Hematopoietic multipotent progenitor cell treated with erythropoietin and hydrocortisone succinate and interleukin-3 and kit ligand, for 6 days (in vitro differentiated cells): Measurements from ENCODE around the gene HK2.
"Not testable (repeated sequence)": the region's sequence is repeated elsewhere in the genome, so short reads cannot be mapped to it uniquely, and the experiment has no call there.

ENCODE experiments used
- DNase-seq: peaks from one replicate; pipeline ENCODE4 v3.0.0-alpha.2; 2015

The HK2 gene

DNA sequence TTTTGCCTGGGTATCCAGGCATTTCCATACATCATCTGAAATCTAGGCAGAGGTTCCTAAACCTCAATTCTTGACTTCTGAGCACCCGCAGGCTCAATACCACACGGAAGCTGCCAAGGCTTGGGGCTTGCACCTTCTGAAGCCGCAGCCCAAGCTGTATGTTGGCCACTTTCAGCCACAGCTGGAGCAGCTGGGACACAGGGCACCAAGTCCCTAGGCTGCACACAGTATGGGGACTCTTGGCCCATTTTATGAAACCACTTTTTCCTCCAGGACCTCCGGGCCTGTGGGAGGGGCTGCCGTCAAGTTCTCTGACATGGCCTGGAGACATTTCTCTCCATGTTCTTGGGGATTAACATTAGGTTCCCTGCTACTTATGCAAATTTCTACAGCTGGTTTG, 72.5 kb downstream of the HK2 start:
- no peak for DNase-seq

- not testable (repeated sequence) for DNase-seq
These were observed 73.6 kb downstream of the HK2 start for GRCh38 chr2:74907560-74907959.

- DNase-seq, result no peak
These were observed 75.0 kb downstream of the HK2 start for GRCh38 chr2:74908748-74909444.

DNA sequence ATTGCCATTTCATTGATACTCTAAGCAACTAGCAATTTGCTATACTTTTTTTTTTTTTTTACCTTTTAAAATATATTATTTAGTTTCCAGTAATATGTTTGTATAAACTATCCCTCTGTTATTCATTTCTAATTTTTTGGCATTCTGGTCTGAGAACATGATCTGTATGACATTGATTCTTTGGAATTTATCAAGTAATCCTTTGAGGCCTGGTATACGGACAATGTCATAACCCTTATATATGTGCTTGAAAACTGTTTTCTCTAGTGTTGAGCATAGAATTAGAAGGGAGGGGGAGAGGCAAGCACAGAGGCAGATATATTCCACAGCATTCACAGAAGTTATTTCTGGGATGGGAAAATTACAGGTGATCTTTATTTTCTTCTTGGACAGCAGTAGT, 76.3 kb downstream of the HK2 start:
- no peak for DNase-seq

DNA sequence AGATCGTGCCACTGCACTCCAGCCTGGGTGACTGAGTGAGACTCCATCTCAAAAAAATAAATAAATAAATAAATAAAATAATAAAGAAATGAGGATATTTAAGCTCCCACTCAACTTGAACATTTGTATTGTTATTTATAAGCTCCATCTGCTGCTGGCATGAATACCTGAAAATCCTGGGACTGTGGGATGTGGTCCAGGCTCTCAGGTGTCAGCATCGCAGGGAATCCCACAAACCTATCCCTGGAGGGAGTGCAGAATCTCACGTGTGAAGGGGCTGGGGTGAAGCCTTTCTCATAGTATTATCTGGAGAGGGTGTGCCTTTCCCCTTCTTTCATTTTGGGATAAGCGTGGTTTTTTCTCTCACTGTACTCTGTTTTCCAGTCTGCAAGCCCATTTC, 77.1 kb downstream of the HK2 start:
- DNase-seq, result no peak

DNA sequence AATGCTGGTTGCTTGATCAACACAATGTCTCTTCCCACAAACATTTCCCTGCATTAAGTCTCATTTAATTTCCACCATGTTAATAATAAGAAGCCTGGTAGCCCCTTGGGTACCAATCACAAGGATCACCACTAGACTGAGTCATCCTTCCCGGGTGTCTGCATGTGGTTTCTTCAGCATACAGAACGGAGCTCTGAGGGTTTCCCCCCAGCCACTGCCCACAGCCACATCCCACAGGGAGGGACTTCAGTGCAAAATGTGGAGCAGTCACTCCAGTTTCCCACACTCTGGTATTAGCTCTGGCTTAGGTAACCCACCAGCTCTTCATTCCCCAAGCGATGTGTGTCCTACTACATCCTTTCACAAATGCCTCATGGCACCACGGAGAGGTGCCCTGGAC, 81.8 kb downstream of the HK2 start:
- DNase-seq, result no peak

- DNase-seq, result no peak
These were observed 82.5 kb downstream of the HK2 start for GRCh38 chr2:74916394-74916793.

- no peak for DNase-seq
These were observed 84.0 kb downstream of the HK2 start for GRCh38 chr2:74917702-74918619.

- DNase-seq, result peak; percentile 73
These were observed 85.9 kb downstream of the HK2 start for GRCh38 chr2:74919827-74920226.

DNA sequence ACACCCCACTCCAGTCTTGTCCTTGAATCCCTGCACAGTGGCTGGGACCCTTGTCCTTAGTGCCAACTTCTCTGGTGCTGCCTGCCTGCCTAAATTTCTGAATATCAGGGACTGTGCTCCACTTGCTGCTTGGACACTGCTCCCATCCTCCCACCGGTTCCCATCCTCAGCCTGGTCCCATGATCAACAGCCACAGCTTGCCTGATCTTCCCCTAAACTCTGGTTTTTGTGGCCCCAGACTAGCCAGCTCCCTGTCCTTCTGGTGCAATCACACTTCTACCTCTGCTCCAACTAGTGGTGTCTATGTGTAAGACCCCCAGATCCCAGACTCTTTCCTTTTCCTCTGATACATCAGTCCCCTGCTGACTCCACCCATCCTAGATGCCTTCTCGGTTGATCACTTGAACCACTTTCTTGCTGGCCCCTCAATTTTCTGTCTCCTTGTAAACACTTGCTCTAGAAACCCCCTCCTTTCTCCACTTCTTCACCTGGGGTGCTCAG, 87.4 kb downstream of the HK2 start:
- no peak for DNase-seq

GRCh38 chr2:74922592-74923227, 88.8 kb downstream of the HK2 start:
- peak; percentile 41 for DNase-seq

DNA sequence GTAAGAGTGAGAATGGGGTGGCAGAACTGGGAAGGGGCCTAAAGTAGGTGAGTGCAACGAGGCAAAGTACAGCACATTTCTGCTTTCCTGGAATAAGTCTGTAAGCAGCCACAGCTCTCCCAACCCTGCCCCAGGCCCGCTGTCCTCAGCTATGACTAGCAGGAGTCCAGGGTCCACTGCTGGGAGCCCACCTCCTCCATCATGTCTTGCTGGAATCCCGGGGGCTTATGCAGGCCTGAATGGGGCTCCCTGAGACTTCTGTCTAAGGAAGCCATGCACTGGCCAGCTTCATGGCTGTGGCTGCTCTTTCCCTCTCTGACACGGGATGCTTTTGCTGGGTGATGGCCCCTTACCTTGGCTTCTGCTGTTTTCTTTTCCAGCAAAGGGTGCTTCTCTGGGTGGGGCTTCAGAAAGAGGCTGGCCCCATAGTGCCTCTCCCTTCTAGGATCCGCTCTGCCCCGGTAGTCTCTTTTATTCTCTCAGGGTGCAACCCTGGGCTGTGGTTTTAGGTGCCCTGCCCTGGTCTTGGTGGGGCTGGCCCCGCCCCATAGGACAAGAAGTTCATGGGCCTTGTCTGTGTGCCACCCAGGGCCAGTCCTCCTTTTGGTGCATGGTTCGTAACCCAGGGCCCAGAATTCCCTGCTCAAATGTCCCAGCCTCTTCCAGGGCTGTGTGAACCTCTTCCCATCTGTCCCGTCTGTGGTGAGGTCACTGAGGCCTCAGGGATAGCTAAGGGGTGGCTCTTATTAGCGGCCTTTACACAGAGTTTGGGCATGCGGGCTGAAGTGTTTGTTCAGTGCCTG, 90.7 kb downstream of the HK2 start:
- DNase-seq, result no peak

DNA sequence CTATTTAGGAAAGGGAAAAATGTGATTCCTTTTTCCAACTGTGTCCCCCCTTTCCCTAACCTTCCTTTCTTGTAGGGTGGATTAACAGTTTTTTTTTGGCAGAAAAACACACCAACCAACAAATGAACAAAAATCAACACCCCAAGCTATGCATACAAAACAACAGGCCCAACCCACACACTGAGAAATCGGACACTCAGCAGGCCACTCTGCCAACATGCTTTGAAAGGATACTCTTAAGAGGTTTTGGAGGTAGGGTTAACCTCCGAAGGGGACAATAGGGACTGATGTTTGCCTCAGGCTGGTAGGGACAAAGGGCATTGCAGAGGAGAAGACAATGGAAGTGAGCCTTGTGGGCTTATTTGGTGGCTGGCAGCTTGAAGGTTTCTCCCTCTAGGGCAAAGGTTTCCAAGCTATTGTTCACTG, 91.4 kb downstream of the HK2 start:
- DNase-seq, result no peak

DNA sequence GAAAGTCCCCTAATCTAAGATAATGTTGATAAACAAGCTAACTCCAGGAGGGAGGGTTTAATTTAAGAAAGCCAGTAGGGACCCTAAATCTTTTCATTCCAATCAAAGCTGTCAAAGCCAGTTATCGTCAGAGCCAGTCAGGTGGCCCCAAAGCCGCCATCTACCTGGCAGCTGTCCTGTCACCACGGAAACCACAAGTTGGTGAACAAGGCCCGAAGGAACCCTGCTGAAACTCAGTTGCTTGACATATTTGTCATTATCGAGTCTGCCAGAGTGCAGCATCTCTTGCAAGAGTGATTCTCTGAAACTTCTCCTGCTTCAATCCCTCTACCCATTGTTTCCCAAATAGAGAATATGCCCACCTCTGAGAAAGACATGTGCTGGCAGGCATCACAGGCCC, 93.7 kb downstream of the HK2 start:
- no peak for DNase-seq

DNA sequence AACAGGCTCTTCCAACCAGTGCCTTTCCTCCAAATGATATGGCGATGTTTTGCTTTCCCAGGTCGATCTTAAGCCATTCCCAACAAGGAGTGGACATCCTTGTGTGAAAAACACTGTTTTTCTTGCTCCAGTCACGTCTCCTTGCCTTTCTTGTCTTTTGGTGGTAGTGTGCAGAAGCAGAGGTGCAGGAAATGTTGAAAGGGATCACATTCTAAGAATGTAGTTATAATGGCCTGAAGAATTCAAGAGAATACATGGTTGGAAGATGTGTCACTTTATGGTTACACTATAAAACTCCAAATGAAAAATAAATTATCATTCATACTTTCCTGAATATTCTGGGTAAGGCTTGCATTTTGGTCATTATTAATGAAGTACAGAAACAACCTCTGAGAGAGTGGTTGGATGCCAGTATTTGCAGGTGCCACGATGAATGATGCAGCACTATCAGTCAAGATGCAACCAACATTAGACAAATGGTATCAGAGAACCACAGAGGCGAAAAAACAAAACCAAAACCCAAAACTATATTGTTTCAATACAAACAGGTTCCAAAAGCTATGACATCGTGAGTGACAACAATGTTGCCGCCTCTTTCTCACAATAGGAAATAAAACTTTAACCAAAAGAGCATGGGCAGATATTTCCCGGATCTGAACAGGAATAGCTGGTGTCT, 97.0 kb downstream of the HK2 start:
- no peak for DNase-seq

DNA sequence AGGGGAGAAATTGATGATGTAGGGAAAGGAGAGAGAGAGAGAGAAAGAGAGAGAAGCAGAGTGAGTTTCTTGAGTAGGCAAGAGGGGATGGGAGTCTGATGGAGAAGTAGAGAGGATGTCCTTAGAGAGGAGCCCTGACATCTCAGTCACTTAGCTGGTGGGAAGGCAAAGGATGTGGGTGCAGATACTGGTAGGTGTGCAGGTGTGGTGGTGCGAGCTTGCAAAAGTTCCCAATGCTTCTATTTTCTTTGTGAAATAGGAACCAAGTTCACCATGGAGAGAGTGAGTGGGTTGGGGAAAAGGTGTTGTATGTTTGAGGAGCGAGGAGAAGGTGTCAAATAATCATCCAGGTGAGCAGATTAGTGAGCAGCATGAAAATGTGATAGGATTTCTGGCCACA, 98.0 kb downstream of the HK2 start:
- no peak for DNase-seq

DNA sequence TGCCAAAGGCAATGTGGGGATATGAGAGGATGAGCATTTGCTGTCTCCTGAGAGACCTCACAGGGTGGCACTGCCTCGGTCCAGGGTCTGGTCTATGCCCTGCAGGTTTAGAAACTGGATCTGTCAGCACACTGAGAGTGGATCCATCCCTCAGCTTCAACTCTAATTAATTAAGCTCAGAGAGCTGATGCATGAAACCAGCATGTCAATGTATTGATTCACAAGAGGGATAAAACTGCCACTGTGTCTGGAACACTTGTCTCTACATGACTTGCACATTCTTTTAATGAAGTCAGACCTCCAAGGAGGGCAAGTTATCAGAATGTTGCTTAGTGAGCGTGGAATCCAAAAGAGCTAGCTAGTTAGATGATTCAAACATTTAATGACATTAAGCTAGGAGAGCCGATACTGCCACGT, 102.1 kb downstream of the HK2 start:
- DNase-seq, result no peak

DNA sequence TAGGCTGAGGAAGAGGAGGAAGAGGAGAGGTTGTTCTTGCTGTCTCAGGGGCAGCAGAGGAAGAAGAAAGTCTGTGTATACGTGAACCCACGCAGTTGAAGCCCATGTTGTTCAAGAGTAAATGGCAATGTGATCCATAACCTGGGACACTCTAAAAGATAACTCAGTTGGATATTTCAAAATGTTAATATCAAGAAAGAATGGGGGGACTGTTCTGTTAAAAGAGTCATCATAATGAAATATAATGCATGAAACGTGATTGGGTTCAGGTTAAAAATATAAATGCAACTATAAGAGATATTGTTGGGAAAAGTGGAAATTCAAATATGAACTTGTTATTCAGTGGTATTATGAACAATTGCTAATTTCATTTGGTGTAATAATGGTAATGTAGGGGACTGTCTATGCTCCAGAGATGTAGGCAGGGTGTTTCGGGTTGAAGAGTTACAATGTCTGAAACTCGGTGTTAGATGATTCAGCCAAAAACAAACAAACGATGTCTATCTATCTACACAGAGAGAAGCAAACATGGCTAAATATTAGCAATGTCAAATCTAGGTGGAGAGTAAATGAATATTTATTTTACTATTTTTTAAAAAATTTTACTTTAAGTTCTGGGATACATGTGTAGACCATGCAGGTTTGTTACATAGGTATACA, 103.4 kb downstream of the HK2 start:
- no peak for DNase-seq

GRCh38 chr2:74938264-74938663, 104.3 kb downstream of the HK2 start:
- DNase-seq, result no peak

- DNase-seq, result no peak
These were observed 106.2 kb downstream of the HK2 start for GRCh38 chr2:74939919-74940812.
